HL-60 (cell line): ENCODE measurements around the gene LOXL3.

Experiments used
- DNase-seq, 2 experiments: peaks; one replicate each; pipeline ENCODE4 v3.0.0-alpha.2; 2010 to 2020; ENCODE audit warnings: low read depth in 1 of 2, low spot score in 1 of 2
- H3K27ac ChIP-seq: fragments of 250-450 bp; sonication (Bioruptor Pico); replicated peaks from 2 replicates; pipeline ENCODE4 v1.5.1; 2020; ENCODE audit warnings: mild to moderate bottlenecking, moderate library complexity
- H3K27me3 ChIP-seq: fragments of 250-450 bp; sonication (Bioruptor Pico); 2 replicates; pipeline ENCODE4 v1.5.1; 2021; ENCODE audit warnings: mild to moderate bottlenecking, moderate library complexity; ENCODE audit not compliant: insufficient read depth, poor library complexity, severe bottlenecking
- H3K4me3 ChIP-seq: replicated peaks from 2 replicates; pipeline ENCODE4 v1.5.1; 2011; ENCODE audit warnings: mild to moderate bottlenecking, control low read depth, low read length; ENCODE audit not compliant: insufficient read depth
- CTCF ChIP-seq: IDR thresholded peaks from one replicate; pipeline ENCODE4 v1.5.1; 2011; ENCODE audit warnings: low read length, control low read depth, inconsistent platforms; ENCODE audit not compliant: insufficient read depth
- GABPA ChIP-seq: IDR thresholded peaks from 2 replicates; pipeline ENCODE4 v1.6.1; 2012; ENCODE audit warnings: low read depth
- POLR2AphosphoS5 ChIP-seq: IDR thresholded peaks from 2 replicates; pipeline ENCODE4 v1.6.1; 2012; ENCODE audit warnings: low read depth
- REST ChIP-seq: IDR thresholded peaks from 2 replicates; pipeline ENCODE4 v1.6.1; 2012; ENCODE audit warnings: low read depth; ENCODE audit not compliant: insufficient replicate concordance
- SPI1 ChIP-seq: IDR thresholded peaks from 2 replicates; pipeline ENCODE4 v1.6.1; 2012; ENCODE audit warnings: low read depth, mild to moderate bottlenecking, borderline replicate concordance

Gene LOXL3

GRCh38 chr2:74584088-74584645 lies 30.4 kb upstream of the LOXL3 start:
- Histone ChIP-seq H3K27ac (no peak overlapping the region), H3K4me3 (no peak overlapping the region), H3K27me3 (no peaks in the 10 kb centered on the region)
- no peak for TF ChIP-seq GABPA
- no peak for TF ChIP-seq CTCF
- no peak for TF ChIP-seq POLR2AphosphoS5
- TF ChIP-seq SPI1: no peak
- TF ChIP-seq REST: no peak
- DNase-seq: no peak

GRCh38 chr2:74583504-74583903 lies 29.8 kb upstream of the LOXL3 start:
- H3K27ac ChIP-seq: no peak overlapping the region
- H3K27me3 ChIP-seq: no peaks in the 10 kb centered on the region
- DNase-seq: no peak
- no peak overlapping the region for H3K4me3 ChIP-seq
- no peak for TF ChIP-seq GABPA
- no peak for TF ChIP-seq POLR2AphosphoS5
- no peak for TF ChIP-seq SPI1
- TF ChIP-seq REST: no peak
- no peak for TF ChIP-seq CTCF

GRCh38 chr2:74582184-74582583 lies 28.4 kb upstream of the LOXL3 start:
- H3K27me3 ChIP-seq: no peaks in the 10 kb centered on the region
- no peak overlapping the region for H3K27ac ChIP-seq
- H3K4me3 ChIP-seq: no peak overlapping the region
- DNase-seq: no peak
- TF ChIP-seq POLR2AphosphoS5 (no peak), CTCF (no peak), SPI1 (no peak), REST (no peak), GABPA (no peak)
